Measurements from ENCODE around the gene ELMO1. TPM values are rescaled to one million over a fixed set of nuclear protein-coding genes. Genes with fewer than 3 reads are reported as not detected.
"Not testable (repeated sequence)": the region's sequence is repeated elsewhere in the genome, so short reads cannot be mapped to it uniquely, and the experiment has no call there.

Gene ELMO1
- total RNA-seq, 1 experiment from 2014 or later: not detected

GRCh38 chr7:36978461-36978860 lies 470.2 kb downstream of the ELMO1 start:
- H3K27ac ChIP-seq (ENCODE audit: low read depth, low read length, poor library complexity, severe bottlenecking): no peak overlapping the region
- intact Hi-C loops (cut with micrococcal nuclease; ENCODE audit: unreplicated experiment): no loop called here

GRCh38 chr7:36977878-36978277 lies 470.8 kb downstream of the ELMO1 start:
- BruUV-seq (replicated peaks): no TSS peak
- TF ChIP-seq EZH2 (IDR thresholded peaks at IDR 0.05; ENCODE audit: borderline replicate concordance, low read depth, low read length, poor library complexity, severe bottlenecking): no peak
- no peak for TF ChIP-seq CTCF (conservative IDR thresholded peaks at IDR 0.05; ENCODE audit: low read depth, low read length)
- ChIA-PET POLR2A (ENCODE audit: low non-redundant PET) (no interaction called here), CTCF (no interaction called here)
- no peak for DNase-seq (ENCODE audit: low spot score)
- Histone ChIP-seq H3K27me3 (replicated peaks; ENCODE audit: insufficient read depth, low read depth, low read length, poor library complexity) (no peaks in the 10 kb centered on the region), H3K27ac (ENCODE audit: low read depth, low read length, poor library complexity, severe bottlenecking) (no peak overlapping the region), H3K36me3 (ENCODE audit: insufficient read depth, low read length, poor library complexity, severe bottlenecking) (no peaks in the 10 kb centered on the region), H3K4me1 (ENCODE audit: insufficient read depth, low read length, poor library complexity, severe bottlenecking) (no peaks in the 10 kb centered on the region), H3K4me3 (ENCODE audit: low read depth, low read length, poor library complexity, severe bottlenecking) (no peak overlapping the region), H3K9me3 (ENCODE audit: low read depth, low read length, poor library complexity, severe bottlenecking) (no peaks in the 10 kb centered on the region)
- intact Hi-C loops (cut with micrococcal nuclease; ENCODE audit: unreplicated experiment): no loop called here

More at GRCh38 chr7:36978461-36978860, 470.2 kb downstream of the ELMO1 start:
- DNase-seq (ENCODE audit: low spot score): no peak
- Histone ChIP-seq H3K27me3 (replicated peaks; ENCODE audit: insufficient read depth, low read depth, low read length, poor library complexity) (no peaks in the 10 kb centered on the region), H3K36me3 (ENCODE audit: insufficient read depth, low read length, poor library complexity, severe bottlenecking) (no peaks in the 10 kb centered on the region), H3K4me3 (ENCODE audit: low read depth, low read length, poor library complexity, severe bottlenecking) (no peak overlapping the region), H3K4me1 (ENCODE audit: insufficient read depth, low read length, poor library complexity, severe bottlenecking) (no peaks in the 10 kb centered on the region), H3K9me3 (ENCODE audit: low read depth, low read length, poor library complexity, severe bottlenecking) (no peaks in the 10 kb centered on the region)
- ChIA-PET POLR2A (ENCODE audit: low non-redundant PET) (no interaction called here), CTCF (no interaction called here)
- TF ChIP-seq EZH2 (IDR thresholded peaks at IDR 0.05; ENCODE audit: borderline replicate concordance, low read depth, low read length, poor library complexity, severe bottlenecking): no peak
- no peak for TF ChIP-seq CTCF (conservative IDR thresholded peaks at IDR 0.05; ENCODE audit: low read depth, low read length)
- BruUV-seq (replicated peaks): no TSS peak

- H3K27me3 ChIP-seq (replicated peaks; ENCODE audit: insufficient read depth, low read depth, low read length, poor library complexity); H3K36me3 ChIP-seq (ENCODE audit: insufficient read depth, low read length, poor library complexity, severe bottlenecking); DNase-seq (ENCODE audit: low spot score); H3K27ac ChIP-seq (ENCODE audit: low read depth, low read length, poor library complexity, severe bottlenecking); intact Hi-C loops (cut with micrococcal nuclease; ENCODE audit: unreplicated experiment); H3K9me3 ChIP-seq (ENCODE audit: low read depth, low read length, poor library complexity, severe bottlenecking); H3K4me1 ChIP-seq (ENCODE audit: insufficient read depth, low read length, poor library complexity, severe bottlenecking); BruUV-seq (replicated peaks); CTCF ChIA-PET; H3K4me3 ChIP-seq (ENCODE audit: low read depth, low read length, poor library complexity, severe bottlenecking): not testable (repeated sequence)
- POLR2A ChIA-PET (ENCODE audit: low non-redundant PET): interaction anchor here (0.6 kb wide), 1 partner anchor 484 kb away, joined by 3 read pairs; no protein-coding TSS in a partner anchor
These were observed 475.1 kb downstream of the ELMO1 start for GRCh38 chr7:36973534-36973933.

GRCh38 chr7:36972140-36972518 lies 476.5 kb downstream of the ELMO1 start:
- CTCF ChIA-PET: no interaction called here
- BruUV-seq (replicated peaks): no TSS peak
- POLR2A ChIA-PET (ENCODE audit: low non-redundant PET): no interaction called here
- Histone ChIP-seq H3K27me3 (replicated peaks; ENCODE audit: insufficient read depth, low read depth, low read length, poor library complexity) (no peaks in the 10 kb centered on the region), H3K9me3 (ENCODE audit: low read depth, low read length, poor library complexity, severe bottlenecking) (no peaks in the 10 kb centered on the region), H3K36me3 (ENCODE audit: insufficient read depth, low read length, poor library complexity, severe bottlenecking) (no peaks in the 10 kb centered on the region), H3K4me3 (ENCODE audit: low read depth, low read length, poor library complexity, severe bottlenecking) (no peak overlapping the region), H3K27ac (ENCODE audit: low read depth, low read length, poor library complexity, severe bottlenecking) (no peak overlapping the region), H3K4me1 (ENCODE audit: insufficient read depth, low read length, poor library complexity, severe bottlenecking) (no peaks in the 10 kb centered on the region)
- intact Hi-C loops (cut with micrococcal nuclease; ENCODE audit: unreplicated experiment): no loop called here
- no peak for TF ChIP-seq EZH2 (IDR thresholded peaks at IDR 0.05; ENCODE audit: borderline replicate concordance, low read depth, low read length, poor library complexity, severe bottlenecking)
- TF ChIP-seq CTCF (conservative IDR thresholded peaks at IDR 0.05; ENCODE audit: low read depth, low read length): no peak
- DNase-seq (ENCODE audit: low spot score): no peak

Measured in A673 (cell line).